NCI-H1436 (cell line): ENCODE data around the gene CAMK4.

Source experiments
- DNase-seq: peaks from one replicate; lab custom pipeline; 2025; lab: John Stamatoyannopoulos, UW

Gene CAMK4

DNA sequence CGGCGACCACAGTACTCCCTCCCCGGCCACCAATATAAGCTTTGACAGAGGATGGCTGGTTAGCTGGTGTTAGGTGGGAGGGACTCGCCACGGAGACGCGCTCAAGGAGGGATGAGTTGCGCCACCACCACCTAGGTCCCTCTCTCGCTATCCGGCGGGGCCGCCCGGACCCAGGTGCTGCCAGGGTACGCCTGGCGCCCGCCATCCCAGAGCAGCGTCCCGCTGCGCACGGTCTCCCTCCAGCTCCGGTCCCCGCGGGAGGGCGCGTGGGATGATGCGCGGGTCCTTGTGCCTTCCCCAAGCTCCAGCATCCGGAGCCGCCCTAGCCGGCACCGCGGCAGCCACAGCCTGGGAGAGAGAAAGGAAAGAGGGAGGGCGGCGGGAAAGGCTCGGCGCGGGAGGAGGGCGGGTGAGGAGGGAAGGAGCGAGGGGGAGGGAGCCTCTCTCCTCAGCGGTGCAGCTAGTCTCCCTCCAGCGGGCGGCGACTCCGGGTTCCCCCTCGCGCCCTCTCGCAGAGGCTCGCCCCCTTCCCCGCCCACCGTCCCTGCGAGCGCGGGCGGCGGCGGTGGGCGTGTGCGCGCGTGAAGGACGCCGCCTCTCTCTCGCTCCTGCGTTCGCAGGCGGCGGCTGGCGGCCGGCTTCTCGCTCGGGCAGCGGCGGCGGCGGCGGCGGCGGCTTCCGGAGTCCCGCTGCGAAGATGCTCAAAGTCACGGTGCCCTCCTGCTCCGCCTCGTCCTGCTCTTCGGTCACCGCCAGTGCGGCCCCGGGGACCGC lies at the start of gene CAMK4:
CAMK4 (plus strand) TSS at position 598 of the 774 bp plus-strand sequence; CDS start at position 698, 100 bp downstream.
- peak; percentile 90 for DNase-seq

DNA sequence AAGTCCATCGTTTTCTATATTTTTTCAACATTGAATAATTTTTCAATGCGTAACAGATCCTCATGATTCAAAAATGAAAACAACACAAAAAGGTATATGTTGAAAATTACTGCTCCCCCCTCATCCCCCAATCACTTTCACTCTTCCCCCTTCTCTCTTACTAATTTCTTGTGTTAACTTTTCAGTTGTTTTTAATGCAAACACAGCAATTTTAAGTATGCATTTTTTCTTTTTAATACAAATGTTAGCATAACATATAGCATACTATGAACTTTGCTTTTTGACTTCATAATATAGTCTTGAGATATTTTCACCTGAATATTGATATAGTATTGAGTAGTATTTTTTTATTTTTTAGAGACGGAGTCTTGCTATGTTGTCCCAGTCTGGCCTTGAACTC lies 41.1 kb upstream of the CAMK4 start:
- DNase-seq = no peak

DNA sequence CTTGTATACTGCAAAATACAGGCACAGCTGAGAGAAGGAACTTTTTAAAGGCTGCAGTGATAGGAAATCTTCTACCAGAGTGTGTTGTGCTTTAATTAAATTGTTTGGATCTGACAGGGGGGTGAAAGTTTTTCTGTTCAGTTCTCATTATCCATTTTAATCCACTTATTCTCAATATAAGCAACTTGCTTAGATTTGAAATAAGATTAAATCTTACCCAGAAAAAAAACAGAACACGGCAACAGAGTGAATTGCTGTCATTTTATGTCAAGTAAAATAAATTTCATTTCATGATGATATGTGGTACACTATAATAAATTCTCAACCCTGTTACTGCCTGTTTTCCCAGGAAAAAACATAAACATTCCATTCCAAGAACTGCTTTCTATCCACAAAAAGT lies 37.1 kb upstream of the CAMK4 start:
- no peak for DNase-seq

DNA sequence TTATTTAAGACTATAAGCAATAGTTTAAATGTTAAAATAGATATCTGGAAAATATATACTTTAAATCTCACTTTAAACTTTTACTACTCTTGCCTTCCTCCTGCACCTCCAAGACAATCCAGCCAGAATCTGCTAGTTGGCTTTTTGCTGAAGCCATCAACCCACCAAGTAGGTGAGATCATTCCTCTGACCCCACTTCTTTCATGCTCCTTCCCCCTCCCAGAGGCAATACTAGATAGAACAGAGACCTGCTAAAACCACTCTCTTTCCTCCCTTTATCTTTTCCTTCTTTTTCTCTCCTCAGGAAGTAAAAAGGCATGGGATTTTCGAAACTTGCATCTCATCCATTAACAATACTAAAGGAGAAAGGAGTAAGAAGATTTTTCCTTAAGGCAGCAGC lies 30.1 kb upstream of the CAMK4 start:
- DNase-seq = no peak

DNA sequence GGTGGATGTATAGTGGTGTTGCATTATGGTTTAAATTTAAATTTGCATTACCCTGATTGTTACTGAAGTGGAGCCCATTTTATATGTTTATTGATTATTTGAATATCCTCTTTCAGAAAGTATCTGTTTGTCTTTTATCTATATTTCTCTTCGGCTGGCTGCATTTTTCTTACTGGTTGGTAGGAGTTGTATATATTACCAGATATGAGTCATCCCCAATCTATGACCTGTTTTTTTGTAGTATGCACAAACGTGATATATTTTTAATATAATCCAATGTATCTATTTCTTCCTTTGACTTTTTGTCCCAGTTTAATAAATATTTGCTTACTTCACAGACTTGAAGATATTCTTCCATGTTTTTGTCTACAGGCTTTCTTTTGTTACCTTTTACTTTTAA lies 29.3 kb upstream of the CAMK4 start:
- no peak for DNase-seq

DNA sequence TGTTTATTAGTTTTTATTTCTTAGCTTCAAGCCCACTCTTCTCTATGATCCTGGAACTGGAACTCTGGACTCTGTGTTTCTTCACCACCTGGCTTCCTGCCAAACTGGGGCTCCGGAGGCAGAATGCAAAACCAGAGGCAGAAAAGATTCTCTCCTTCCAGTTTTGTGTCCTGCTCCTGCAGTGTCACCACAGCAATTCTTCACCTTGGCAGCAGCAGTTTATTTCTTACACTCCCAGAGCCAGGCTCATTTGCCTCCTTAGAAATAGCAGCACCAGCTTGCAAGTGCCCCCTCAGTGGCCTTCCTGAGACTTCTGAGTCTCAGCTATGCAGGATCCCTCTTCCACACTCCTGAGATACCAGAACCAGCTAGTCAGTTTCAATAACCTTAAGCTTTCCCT lies 26.7 kb upstream of the CAMK4 start:
- no peak for DNase-seq

DNA sequence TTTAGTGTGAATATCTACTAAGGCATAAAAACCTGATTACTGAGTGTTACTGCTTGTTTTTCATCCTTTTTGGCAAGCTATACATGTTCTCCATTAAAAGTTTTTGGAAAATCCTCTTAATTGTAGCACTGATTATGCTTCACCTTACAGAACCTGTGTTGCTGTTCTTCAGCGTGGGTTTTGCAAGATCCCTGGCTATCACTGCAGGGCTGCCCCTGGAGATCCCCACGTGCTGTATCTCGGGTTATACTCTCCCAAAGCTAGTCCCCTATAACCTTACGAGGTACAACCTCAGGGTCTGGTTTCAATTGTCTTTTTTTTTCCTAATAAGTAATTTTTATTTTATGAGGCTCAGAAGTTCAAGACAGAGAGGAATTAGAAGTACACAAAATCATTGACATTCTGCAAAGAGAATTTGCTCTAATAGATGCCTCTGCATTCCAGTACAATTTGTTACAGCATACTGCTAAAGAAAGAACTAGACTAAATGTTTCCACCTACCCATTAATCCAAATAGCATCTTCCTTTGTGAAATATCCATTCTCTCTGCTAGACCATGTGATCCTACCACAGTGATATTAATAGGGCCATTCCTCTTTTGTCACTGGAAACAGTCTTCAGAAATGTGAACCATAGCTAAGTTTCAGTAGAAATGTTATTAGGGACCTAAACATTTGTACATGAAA lies 25.8 kb upstream of the CAMK4 start:
- no peak for DNase-seq

DNA sequence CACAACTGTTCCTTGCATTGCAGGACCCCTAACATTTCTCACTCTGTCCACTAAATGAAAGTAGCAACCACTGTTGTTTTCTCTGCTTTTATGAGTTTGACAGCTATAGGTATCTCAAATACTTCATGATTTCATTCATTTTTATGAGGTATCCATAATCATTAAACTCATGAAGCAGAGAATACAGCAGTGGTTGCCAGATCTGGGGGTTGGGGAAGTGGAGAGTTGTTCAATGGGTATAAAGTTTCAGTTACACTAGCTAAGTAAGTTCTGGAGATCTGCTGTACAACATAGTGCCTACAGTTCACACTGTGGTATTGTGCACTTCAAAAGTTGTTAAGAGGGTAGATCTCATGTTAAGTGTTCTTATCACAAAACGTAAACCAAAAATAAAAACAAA lies 23.4 kb upstream of the CAMK4 start:
- DNase-seq = no peak

DNA sequence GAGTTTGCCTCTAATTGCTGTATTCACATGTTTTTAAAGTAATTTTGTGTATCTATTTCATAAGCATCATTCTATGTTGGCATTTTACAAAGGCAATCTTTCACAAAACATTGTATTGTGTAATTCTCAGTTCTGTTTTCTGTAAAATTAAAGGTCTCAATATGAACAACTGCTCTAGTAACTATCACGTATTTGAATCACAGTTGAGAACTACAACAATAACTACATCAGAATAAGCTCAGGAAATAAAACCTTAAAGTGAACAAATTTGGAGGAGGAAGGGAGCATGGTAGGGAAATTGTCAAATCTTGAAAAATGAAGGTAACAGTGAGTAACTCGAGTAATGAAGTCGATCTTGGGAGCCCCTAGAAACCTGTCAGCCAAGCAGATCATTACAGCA lies 22.5 kb upstream of the CAMK4 start:
- DNase-seq = no peak

DNA sequence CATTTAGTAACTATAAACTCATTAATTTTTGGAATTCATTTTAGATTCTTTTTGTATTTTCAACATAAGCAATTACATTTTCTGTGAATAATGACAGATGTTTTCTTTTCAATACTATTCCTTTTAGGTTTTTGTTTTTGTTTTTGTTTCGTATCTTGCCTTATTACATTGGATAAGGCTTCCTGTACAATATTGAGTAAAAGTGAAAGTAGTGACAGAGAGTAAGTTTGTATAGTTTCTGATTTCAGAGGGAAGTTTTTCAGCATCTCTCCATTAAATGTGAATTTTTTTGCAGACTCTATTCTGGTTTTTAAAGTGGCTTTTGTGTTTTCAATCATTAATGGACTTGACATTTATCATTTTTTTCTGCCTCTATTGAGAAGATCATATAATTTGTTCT lies 12.8 kb upstream of the CAMK4 start:
- DNase-seq = no peak

DNA sequence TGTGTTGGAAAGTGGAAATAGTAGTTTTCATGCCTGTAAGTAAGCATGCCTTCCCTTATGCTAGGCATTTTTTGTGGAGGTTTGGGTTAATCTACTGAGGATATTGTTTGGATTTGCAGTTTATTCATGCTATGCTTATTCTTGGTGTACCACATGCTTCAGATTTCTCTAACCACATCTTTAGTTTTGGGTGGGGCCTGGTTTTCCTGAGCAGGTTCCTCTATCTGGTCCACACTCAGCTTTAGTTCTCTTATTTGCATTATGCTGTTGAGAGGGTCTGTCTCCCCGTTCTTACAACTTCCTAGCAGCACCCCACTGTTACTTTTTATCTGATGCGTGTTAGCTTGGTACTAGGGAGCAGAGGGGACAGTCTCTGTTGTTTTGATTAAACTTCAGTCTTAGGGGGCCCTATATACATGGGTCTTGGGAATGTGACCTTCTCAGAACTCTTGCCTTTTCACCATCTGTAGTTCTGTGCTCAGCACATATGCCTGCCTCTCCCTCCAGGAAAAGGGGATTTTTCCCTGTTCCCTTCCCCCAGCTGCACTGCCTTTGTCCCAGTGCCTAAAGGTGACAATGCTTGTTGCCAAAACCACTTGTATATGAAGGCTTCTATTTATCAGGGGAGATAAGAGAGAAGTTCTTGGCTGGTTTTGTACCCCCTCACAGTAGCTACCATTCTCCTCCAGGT lies 10.0 kb upstream of the CAMK4 start:
- no peak for DNase-seq

DNA sequence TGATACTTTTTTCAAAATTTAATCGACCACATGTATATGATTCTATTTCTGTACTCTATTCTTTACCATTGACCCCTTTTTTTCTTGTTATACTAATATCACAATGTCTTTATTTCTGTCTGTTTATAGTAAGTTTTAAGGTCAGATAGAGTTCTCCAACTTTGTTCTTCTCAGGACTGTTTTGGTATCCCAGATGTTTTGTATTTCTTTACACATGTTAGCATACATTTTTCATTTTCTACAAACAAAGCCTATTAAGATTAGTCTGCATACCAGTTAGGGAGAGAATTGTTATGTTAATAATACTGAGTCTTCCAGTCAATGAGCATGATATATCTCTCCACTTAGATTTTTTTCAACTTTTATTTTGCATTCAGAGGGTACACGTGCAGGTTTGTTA lies 8.2 kb upstream of the CAMK4 start:
- no peak for DNase-seq

DNA sequence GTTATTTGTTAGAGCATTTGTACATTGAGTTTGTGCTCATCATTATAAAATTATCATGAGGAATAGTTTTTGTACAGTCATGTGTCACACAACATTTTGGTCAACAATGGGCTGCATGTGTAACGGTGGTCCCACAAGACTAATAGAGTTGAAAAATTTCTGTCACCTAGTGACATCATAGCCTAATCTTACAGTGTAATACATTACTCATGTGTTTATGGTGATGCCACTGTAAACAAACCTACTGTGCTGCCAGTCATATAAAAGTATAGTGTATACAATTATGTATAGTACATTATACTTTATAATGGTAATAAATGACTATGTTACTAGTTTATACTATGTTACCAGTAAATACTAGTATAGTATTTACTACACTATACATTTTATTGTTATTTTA lies 3.0 kb upstream of the CAMK4 start:
- no peak for DNase-seq

DNA sequence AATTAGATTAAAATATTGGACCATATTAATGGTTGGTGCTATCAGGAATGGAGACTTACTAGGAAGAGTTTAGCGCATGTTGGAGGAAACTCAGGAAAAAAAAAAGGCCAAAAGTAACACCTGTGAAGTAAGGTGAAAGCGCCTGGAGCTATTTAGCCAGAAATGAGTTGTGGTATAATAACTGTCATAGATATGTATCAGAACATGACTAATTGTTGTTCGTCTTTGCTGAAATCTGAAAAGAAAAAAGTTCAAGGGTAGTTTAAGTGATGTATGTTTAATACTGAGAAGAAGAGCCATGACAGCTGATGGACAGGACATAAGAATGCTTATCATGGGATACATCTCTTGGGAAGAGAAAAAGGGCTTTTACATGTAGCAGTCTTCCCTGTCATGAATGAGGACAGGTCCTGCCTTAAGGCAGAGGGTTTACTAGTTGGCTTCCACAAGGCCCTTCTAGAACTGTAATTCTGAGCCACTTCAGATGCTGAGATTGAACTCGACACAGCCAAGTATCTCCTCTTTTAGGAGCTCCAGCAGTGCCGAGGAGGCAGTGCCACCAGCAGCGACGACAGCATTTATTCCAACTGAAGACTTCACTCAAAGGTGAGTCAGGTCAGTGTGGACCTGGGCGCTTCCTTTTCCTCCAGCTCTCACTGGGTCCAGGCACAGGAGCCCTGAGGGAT lies 940 bp upstream of the CAMK4 start:
- no peak for DNase-seq

DNA sequence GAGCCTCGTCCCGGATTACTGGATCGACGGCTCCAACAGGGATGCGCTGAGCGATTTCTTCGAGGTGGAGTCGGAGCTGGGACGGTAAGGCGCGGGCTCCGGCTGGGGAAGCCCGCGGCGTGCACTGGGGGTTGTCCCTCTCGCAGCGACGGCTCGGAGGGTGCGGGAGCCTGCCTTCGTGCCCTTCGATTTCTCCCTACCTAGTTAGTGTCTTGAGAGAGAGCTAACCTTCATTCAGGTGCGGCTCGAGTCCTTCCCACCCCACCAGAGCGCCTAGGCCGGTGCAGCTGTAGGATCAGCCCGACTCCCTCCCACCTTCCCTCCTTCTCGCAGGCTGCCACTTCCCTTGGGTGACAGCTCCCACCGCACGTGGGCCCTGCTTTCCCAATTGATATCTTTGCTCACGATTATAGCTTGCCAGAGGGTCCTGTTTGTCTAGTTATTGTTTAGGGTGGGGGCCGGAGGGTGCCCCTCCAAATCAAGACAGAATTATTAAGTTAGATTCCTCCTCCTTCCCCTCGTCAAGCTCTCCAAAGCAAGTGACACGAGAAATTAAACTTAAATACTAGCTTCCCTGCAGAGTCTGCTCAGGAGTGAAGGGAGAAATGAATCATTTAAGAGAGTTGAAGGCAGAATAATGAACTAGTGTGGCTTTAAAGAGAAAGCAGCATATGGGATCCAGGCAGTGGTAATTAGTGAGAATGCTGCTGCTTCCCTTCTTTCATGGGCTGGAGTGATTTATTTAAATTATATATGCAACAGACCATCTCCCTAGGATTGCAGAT lies 569 bp downstream of the CAMK4 start:
- no peak for DNase-seq

DNA sequence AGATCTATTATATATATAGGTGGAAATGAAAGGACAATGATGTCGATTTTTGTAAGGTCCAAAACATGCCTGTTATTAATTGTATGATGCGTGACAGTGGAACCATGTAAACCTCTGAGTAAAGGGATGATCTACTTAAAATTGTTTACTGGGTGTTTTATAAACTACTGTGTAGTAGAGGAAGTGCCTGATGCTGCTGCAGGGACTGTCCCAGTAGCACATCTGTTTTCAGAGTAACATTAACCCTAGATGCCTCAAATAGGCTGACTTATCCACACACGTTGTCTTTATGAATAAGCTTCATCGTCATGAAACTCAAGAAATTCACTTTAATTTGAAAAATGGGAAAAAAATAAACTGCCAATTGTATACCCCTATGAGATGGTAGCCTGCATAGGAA lies 1.7 kb downstream of the CAMK4 start:
- no peak for DNase-seq

DNA sequence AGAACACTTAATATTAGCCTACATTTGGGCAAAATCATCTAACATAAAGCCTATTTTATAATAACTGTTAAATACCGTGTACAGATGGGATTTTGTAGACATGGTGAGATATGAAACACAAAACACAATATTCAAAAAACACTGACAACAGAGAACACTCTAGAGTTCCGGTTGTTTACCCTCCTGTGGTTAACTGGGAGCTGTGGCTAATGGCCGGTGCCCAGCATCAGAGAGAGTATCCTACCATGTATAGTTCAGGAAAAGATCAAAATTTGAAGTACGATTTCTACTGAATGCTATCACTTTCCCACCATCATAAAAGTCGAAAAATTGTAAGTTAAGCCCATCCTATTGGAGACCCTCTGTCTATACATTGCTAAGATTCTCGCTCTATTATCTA lies 2.4 kb downstream of the CAMK4 start:
- DNase-seq = no peak

DNA sequence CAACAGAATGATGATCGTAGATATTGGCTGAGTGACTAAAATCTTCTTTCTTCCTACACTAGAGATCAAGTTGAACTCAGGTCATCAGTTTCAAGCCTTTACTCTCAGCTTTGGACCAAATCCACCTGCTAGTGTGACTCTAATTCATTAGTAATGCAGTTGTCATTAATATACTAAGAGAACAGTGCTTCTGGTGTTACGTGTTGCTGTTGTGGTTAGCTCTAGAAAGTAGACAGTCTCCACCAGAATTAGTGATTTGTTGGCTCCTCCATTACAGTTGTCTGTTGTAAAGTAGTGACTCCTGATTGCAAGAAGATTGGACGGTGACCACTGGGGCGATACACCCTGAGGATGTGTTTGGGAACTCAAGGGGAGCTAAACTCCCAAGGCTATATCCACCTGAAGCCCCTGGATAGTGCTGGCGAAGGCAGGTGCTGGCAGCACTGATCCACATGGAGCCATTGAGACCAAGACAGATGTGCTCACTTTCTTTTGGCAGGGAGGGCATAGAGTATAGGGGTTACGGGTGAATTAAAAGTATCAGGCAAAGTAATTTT lies 3.1 kb downstream of the CAMK4 start:
- DNase-seq = no peak

DNA sequence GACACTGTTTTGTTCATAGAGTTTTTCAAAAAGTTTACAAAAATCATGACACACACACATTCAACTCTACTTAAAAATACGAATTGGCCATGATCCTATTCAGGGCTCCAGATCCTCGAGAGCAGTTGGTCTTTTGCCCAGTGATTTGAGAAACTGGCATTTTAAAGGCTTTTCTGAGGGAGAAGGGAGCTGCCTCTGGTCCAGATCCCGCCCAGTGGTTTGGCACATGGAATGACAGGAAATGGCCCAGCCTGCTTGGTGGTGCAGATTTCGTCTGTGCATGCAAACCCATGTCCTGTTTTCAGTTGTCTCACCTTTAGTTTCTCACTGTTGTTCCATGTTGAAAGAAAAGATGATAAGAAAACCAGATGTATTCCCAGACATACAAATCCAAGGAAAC lies 3.6 kb downstream of the CAMK4 start:
- DNase-seq = no peak

DNA sequence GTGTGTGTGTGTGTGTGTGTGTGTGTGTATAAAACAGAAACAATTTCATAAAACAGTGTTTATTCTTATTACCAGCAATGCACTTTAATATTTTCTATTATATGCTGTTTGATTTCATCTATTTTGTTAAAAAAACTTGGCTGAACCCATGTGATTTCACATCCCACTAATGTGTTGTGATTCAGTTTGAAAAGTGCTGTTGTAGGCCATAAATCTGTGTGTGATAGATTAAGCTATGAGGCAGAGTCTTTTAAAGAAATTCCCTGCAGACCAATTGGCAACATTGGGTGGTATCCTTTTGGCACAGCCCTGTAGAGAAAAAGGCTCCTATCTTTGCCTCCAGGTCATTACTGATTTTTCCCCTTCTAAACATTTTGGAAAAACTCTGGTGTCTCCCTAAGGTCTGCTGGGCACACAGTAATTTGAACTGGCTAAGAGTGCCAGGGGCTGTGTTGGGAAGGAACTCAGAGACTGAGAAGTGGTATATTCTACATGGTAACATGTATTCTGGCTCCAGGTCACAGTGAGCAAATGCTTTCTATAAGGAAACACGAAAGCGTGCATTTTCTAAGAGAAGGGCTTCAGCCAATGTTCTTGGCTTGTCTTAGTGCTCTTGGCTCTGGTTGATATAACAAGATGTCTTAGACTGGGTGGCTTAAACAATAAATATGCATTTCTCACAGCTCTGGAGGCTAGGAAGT lies 4.5 kb downstream of the CAMK4 start:
- DNase-seq = no peak
